22Rv1 (cell line): Measurements from ENCODE around the gene TTC38.

ENCODE experiments used
- ZFX ChIP-seq: fragments of 450-650 bp; IDR thresholded peaks from 2 replicates; pipeline ENCODE4 v1.6.1; 2017; ENCODE audit warnings: antibody characterized with exemption, borderline replicate concordance
- TF ChIP-seq, protein P1 (sequence below): fragments of 450-650 bp; IDR thresholded peaks from 2 replicates; pipeline ENCODE4 v1.5.1; 2017; ENCODE audit warnings: mild to moderate bottlenecking

DNA sequence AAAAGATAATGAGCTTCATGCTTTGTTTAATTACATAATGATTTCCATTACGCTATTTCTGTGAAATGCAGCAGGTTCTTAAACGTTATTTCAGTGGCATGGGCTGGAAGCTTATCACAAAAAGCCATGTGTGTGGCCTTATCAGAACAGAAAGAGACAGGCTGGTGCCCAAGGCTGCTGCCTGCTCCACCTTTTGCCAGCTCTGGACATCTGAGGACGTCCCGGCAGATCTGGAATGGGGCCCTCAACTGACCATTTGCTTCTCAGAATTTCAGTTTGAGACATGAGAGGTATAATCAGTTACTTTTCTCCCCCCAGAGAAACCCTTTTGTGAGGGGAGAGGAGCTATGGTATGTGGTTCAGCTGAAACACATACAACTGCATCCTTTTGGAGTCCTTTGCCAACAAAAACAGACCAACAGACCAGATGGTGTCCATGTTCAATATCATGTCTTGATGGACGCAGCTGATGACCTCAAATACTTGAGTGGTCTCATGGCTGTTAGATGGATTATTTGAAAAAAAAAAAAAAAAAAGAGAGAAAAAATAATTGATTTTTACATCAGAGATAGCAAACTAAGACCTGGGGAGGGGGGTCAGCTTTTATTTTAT, 26.3 kb upstream of the TTC38 start:
- TF ChIP-seq, protein P1, sequence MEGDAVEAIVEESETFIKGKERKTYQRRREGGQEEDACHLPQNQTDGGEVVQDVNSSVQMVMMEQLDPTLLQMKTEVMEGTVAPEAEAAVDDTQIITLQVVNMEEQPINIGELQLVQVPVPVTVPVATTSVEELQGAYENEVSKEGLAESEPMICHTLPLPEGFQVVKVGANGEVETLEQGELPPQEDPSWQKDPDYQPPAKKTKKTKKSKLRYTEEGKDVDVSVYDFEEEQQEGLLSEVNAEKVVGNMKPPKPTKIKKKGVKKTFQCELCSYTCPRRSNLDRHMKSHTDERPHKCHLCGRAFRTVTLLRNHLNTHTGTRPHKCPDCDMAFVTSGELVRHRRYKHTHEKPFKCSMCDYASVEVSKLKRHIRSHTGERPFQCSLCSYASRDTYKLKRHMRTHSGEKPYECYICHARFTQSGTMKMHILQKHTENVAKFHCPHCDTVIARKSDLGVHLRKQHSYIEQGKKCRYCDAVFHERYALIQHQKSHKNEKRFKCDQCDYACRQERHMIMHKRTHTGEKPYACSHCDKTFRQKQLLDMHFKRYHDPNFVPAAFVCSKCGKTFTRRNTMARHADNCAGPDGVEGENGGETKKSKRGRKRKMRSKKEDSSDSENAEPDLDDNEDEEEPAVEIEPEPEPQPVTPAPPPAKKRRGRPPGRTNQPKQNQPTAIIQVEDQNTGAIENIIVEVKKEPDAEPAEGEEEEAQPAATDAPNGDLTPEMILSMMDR: no peak
- TF ChIP-seq ZFX: no peak
